B cell (primary cell): ENCODE measurements around the gene MYT1. TPM values are rescaled to one million over a fixed set of nuclear protein-coding genes. Genes with fewer than 3 reads are reported as not detected.

Source experiments
- ATAC-seq: fragments of 200-7000 bp; cut with Tn5 transposase; one replicate; pipeline ENCODE4 v1.10.0; 2021; ENCODE audit warnings: low read depth, mild to moderate bottlenecking, moderate number of reproducible peaks, moderate library complexity
- CTCF ChIA-PET: fragments of 350-600 bp; sonication (Branson Sonifier 250); formaldehyde crosslinking; loops from one replicate; lab custom pipeline; 2021; ENCODE audit warnings: antibody characterized with exemption, inconsistent platforms; lab: Charles Lee
- POLR2A ChIA-PET: fragments of 350-600 bp; sonication (Branson Sonifier 250); formaldehyde crosslinking; loops from one replicate; lab custom pipeline; 2021; ENCODE audit warnings: antibody characterized with exemption; lab: Charles Lee
- DNase-seq: peaks from one replicate; pipeline ENCODE4 v3.0.0; 2013
- H2AFZ ChIP-seq: 2 replicates; pipeline ENCODE4 v1.6.1; 2012; ENCODE audit warnings: mild to moderate bottlenecking, low read depth, low read length; ENCODE audit not compliant: insufficient read depth, poor library complexity, severe bottlenecking
- H3K27ac ChIP-seq, 2 donors: 1 replicate in 1 of 2; 2 replicates in 1 of 2; pipeline ENCODE4 v1.5.1; 2012 to 2013; ENCODE audit warnings: low read length in 2 of 2, mild to moderate bottlenecking in 2 of 2, moderate library complexity in 1 of 2
- H3K27me3 ChIP-seq, 4 experiments: fragments of 200-600 bp in 1 of 4; sonication (generic) in 1 of 4; replicated peaks in 1 of 4; 1 replicate in 2 of 4; 2 replicates in 2 of 4; pipeline versions ENCODE4 v1.6.1 to v1.7.0; 2013 to 2016; ENCODE audit warnings: low read length in 3 of 4, mild to moderate bottlenecking in 2 of 4, mixed read lengths in 1 of 4, moderate library complexity in 1 of 4; ENCODE audit not compliant: insufficient read depth in 4 of 4, control insufficient read depth in 3 of 4; ENCODE audit errors: control extremely low read depth in 1 of 4
- H3K36me3 ChIP-seq, 2 experiments: replicated peaks in 1 of 2; 1 replicate in 1 of 2; 2 replicates in 1 of 2; pipeline versions ENCODE4 v1.6.1 to v1.7.1; 2013; ENCODE audit warnings: low read length in 1 of 2; ENCODE audit not compliant: insufficient read depth in 2 of 2, control insufficient read depth in 1 of 2; ENCODE audit errors: control extremely low read depth in 1 of 2, extremely low read depth in 1 of 2
- H3K4me1 ChIP-seq, 2 donors: fragments of 200-600 bp in 1 of 2; sonication (generic) in 1 of 2; 1 replicate in 1 of 2; 2 replicates in 1 of 2; pipeline versions ENCODE4 v1.5.1 to v1.6.1; 2013 to 2017; ENCODE audit warnings: low read length in 2 of 2; ENCODE audit not compliant: control insufficient read depth in 2 of 2, insufficient read depth in 2 of 2
- H3K4me2 ChIP-seq: replicated peaks from 2 replicates; pipeline ENCODE3; 2012; ENCODE audit warnings: mild to moderate bottlenecking, low read depth, low read length; ENCODE audit not compliant: poor library complexity, severe bottlenecking
- H3K4me3 ChIP-seq, 5 experiments: fragments of 200-600 bp in 1 of 5; sonication (generic) in 1 of 5; 1 replicate in 3 of 5; 2 replicates in 2 of 5; pipeline versions ENCODE4 v1.5.1 to v1.7.0; 2011 to 2016; ENCODE audit warnings: low read length in 4 of 5, mild to moderate bottlenecking in 4 of 5, low read depth in 2 of 5, control low read depth in 1 of 5, moderate library complexity in 1 of 5; ENCODE audit not compliant: insufficient read depth in 1 of 5; ENCODE audit errors: control extremely low read depth in 1 of 5, extremely low read depth in 1 of 5
- H3K79me2 ChIP-seq: fragments of 200-600 bp; sonication (generic); one replicate; pipeline ENCODE4 v1.6.0; 2016; ENCODE audit warnings: low read length; ENCODE audit not compliant: control insufficient read depth, insufficient read depth
- H3K9ac ChIP-seq: fragments of 200-600 bp; sonication (generic); 2 replicates; pipeline ENCODE4 v1.6.1; 2017; ENCODE audit warnings: mild to moderate bottlenecking, low read length, moderate library complexity
- H3K9me3 ChIP-seq, 3 donors: one replicate each; pipeline versions ENCODE4 v1.6.1 to v1.7.1; 2013; ENCODE audit warnings: low read length in 2 of 3; ENCODE audit not compliant: control insufficient read depth in 2 of 3, insufficient read depth in 1 of 3; ENCODE audit errors: control extremely low read depth in 1 of 3
- H4K20me1 ChIP-seq: 2 replicates; pipeline ENCODE4 v1.6.0; 2012; ENCODE audit warnings: mild to moderate bottlenecking, low read length; ENCODE audit not compliant: insufficient read depth, control insufficient read depth, poor library complexity, severe bottlenecking
- H3K27ac Mint-ChIP-seq: one replicate; pipeline ENCODE4 v1.8.0; 2021; ENCODE audit warnings: mixed read lengths
- H3K27me3 Mint-ChIP-seq: one replicate; pipeline ENCODE4 v1.8.0; 2021; ENCODE audit warnings: mixed read lengths
- H3K4me1 Mint-ChIP-seq: one replicate; pipeline ENCODE4 v1.8.0; 2021; ENCODE audit warnings: mixed read lengths
- H3K4me3 Mint-ChIP-seq: one replicate; pipeline ENCODE4 v1.8.0; 2021; ENCODE audit warnings: mixed read lengths
- H3K9me3 Mint-ChIP-seq: one replicate; pipeline ENCODE4 v1.8.0; 2022; ENCODE audit warnings: mixed read lengths; ENCODE audit not compliant: insufficient read depth
- CTCF ChIP-seq: fragments of 200-600 bp; IDR thresholded peaks from one replicate; pipeline ENCODE4 v1.8.0; 2022; ENCODE audit warnings: antibody characterized with exemption, mild to moderate bottlenecking
- EZH2 ChIP-seq: IDR thresholded peaks from 2 replicates; pipeline ENCODE4 v1.6.1; 2012; ENCODE audit warnings: borderline replicate concordance, low read depth, mild to moderate bottlenecking, moderate library complexity, low read length; ENCODE audit not compliant: insufficient read depth, poor library complexity, severe bottlenecking
- WGBS: methylation state at CpG from one replicate; pipeline ENCODE4 v1.1.5; 2013; ENCODE audit warnings: missing lambda C conversion rate; ENCODE audit not compliant: insufficient coverage; 5-methylcytosine and 5-hydroxymethylcytosine counted together
- intact Hi-C: fragments of 100-400 bp; cut with micrococcal nuclease; formaldehyde crosslinking; loops from one replicate; pipeline ENCODE4 v1.10.0; 2022
- polyA plus RNA-seq: library from polyadenylated mRNA; depleted of rRNA; stranded (reverse); fragments of >200 nt; gene quantifications from 2 replicates; pipeline ENCODE4 v1.2.3, GENCODE V29; 2012
- total RNA-seq, 2 donors: library from RNA; stranded (reverse); fragments of 120-200 nt in 1 of 2; gene quantifications; 1 replicate in 1 of 2; 2 replicates in 1 of 2; pipeline versions ENCODE4 v1.2.3 to v1.2.4, GENCODE V29; 2013 to 2022

The MYT1 gene
- total and polyA plus RNA-seq, 2 donors (not counting 1 experiment from before 2014, with no cell fraction given), result 0.49 to 42.2 TPM

GRCh38 chr20:64189530-64189966 is 25.3 kb downstream of the MYT1 start:
- no peak overlapping the region for H3K4me3 ChIP-seq
- 76% methylated on average over 3 of the region's 5 CpGs for whole genome bisulfite sequencing

GRCh38 chr20:64189986-64190385 is 25.7 kb downstream of the MYT1 start:
- Mint-ChIP-seq H3K4me1 (no peaks in the 10 kb centered on the region), H3K4me3 (no peak overlapping the region), H3K9me3 (no peaks in the 10 kb centered on the region), H3K27ac (no peak overlapping the region), H3K27me3 (peaks cover 30% of the 10 kb centered on the region)
- no peaks in the 10 kb centered on the region for H3K36me3 ChIP-seq
- H4K20me1 ChIP-seq, result no peaks in the 10 kb centered on the region
- intact Hi-C loops, result no loop called here
- no peaks in the 10 kb centered on the region for H3K4me1 ChIP-seq
- no peak for TF ChIP-seq CTCF
- TF ChIP-seq EZH2, result no peak
- H3K4me2 ChIP-seq, result no peak overlapping the region
- H3K79me2 ChIP-seq, result no peaks in the 10 kb centered on the region
- DNase-seq, result no peak
- H2AFZ ChIP-seq, result no peak overlapping the region
- H3K9ac ChIP-seq, result no peak overlapping the region
- 94% methylated on average over 8 of the region's 8 CpGs for WGBS
- ATAC-seq, result no peak
- H3K27me3 ChIP-seq, result peaks cover 0 to 9% (median 3%) of the 10 kb centered on the region in 4 experiments
- ChIA-PET POLR2A (no interaction called here), CTCF (no interaction called here)
- no peak overlapping the region for H3K4me3 ChIP-seq
- H3K27ac ChIP-seq, result no peak overlapping the region
- H3K9me3 ChIP-seq, result peaks cover 0 to 22% (median 0%) of the 10 kb centered on the region in 3 donors

More at GRCh38 chr20:64189530-64189966, 25.3 kb downstream of the MYT1 start:
- Mint-ChIP-seq H3K27me3 (peaks cover 30% of the 10 kb centered on the region), H3K4me3 (no peak overlapping the region), H3K9me3 (no peaks in the 10 kb centered on the region), H3K27ac (no peak overlapping the region), H3K4me1 (no peaks in the 10 kb centered on the region)
- no peaks in the 10 kb centered on the region for H3K4me1 ChIP-seq
- ATAC-seq, result no peak
- no peaks in the 10 kb centered on the region for H3K36me3 ChIP-seq
- TF ChIP-seq CTCF (no peak), EZH2 (no peak)
- H3K9me3 ChIP-seq, result peaks cover 0 to 22% (median 0%) of the 10 kb centered on the region in 3 donors
- intact Hi-C loops, result no loop called here
- no peaks in the 10 kb centered on the region for H3K79me2 ChIP-seq
- no peak overlapping the region for H3K9ac ChIP-seq
- H3K27me3 ChIP-seq, result peaks cover 0 to 9% (median 3%) of the 10 kb centered on the region in 4 experiments
- H3K4me2 ChIP-seq, result no peak overlapping the region
- H2AFZ ChIP-seq, result no peak overlapping the region
- no peaks in the 10 kb centered on the region for H4K20me1 ChIP-seq
- no peak overlapping the region for H3K27ac ChIP-seq
- no peak for DNase-seq
- ChIA-PET CTCF (no interaction called here), POLR2A (no interaction called here)
